NCI-H1417 treated with DMSO at 0.1 percent for 48 hours (cell line): ENCODE results near the gene ACSF3.

ENCODE experiments used
- DNase-seq: peaks from one replicate; lab custom pipeline; 2025; lab: John Stamatoyannopoulos, UW

The ACSF3 gene

GRCh38 chr16:89201439-89202377, 108.1 kb downstream of the ACSF3 start:
- no peak for DNase-seq

- DNase-seq: no peak
Measured at GRCh38 chr16:89202422-89203215, 109.0 kb downstream of the ACSF3 start.
